ENCODE data around the gene CLK3.
"Not testable (repeated sequence)": the region's sequence is repeated elsewhere in the genome, so short reads cannot be mapped to it uniquely, and the experiment has no call there.

Gene CLK3

DNA sequence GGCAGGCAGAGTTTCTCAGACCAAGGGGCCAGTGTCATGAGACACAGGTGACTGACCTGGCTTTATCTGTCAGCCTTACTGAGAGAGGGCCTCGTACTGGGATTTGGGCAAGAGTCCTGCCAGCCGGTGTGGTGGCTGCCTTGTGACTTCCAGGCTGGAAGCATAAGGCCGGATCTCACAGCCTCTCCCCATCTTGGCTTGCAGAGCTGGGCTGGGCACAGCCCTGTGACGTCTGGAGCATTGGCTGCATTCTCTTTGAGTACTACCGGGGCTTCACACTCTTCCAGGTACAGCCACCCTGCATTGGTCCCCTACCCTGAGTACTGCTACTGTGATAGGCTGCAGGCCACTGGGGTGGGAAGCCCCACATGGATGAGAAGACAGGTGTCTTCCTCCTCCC, 12.1 kb downstream of the CLK3 start:
- Histone ChIP-seq H3K4me3 (ENCODE audit: insufficient read depth, low read depth, low read length, poor library complexity, severe bottlenecking) (no peak overlapping the region), H3K9me3 (ENCODE audit: control insufficient read depth, low read length) (no peaks in the 10 kb centered on the region), H3K4me1 (ENCODE audit: control insufficient read depth, insufficient read depth, low read length, poor library complexity, severe bottlenecking) (no peaks in the 10 kb centered on the region), H3K36me3 (ENCODE audit: control insufficient read depth, insufficient read depth, low read length) (peaks cover 93% of the 10 kb centered on the region), H3K27me3 (replicated peaks; ENCODE audit: control insufficient read depth, insufficient read depth, low read length, poor library complexity, severe bottlenecking) (no peaks in the 10 kb centered on the region), H3K27ac (ENCODE audit: insufficient read depth, low read length, poor library complexity, severe bottlenecking) (no peak overlapping the region)
- DNase-seq = no peak

DNA sequence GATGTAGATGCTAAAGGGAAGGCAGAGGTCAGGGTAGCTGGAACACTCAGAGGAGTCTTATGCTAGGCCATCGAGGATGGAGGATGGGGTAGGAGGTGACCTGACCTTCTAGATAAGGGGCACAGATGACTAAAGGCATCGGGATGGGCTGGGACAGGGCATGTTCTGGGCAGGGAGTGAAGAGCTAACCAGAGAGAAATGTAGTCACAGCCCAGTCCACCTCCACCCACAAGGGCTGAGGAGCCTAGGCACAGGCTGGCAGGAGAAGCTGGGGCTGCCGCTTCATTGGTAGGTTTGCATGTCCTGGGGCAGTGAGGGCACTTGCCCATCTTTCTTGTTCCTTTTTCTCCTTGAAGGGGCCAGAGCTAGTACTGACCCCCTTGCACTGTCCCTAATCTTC, 12.6 kb downstream of the CLK3 start:
- Histone ChIP-seq H3K27ac (ENCODE audit: insufficient read depth, low read length, poor library complexity, severe bottlenecking) (no peak overlapping the region), H3K36me3 (ENCODE audit: control insufficient read depth, insufficient read depth, low read length) (peaks cover 93% of the 10 kb centered on the region), H3K4me3 (ENCODE audit: insufficient read depth, low read depth, low read length, poor library complexity, severe bottlenecking) (no peak overlapping the region), H3K27me3 (replicated peaks; ENCODE audit: control insufficient read depth, insufficient read depth, low read length, poor library complexity, severe bottlenecking) (no peaks in the 10 kb centered on the region), H3K9me3 (ENCODE audit: control insufficient read depth, low read length) (no peaks in the 10 kb centered on the region), H3K4me1 (ENCODE audit: control insufficient read depth, insufficient read depth, low read length, poor library complexity, severe bottlenecking) (no peaks in the 10 kb centered on the region)
- no peak for DNase-seq

DNA sequence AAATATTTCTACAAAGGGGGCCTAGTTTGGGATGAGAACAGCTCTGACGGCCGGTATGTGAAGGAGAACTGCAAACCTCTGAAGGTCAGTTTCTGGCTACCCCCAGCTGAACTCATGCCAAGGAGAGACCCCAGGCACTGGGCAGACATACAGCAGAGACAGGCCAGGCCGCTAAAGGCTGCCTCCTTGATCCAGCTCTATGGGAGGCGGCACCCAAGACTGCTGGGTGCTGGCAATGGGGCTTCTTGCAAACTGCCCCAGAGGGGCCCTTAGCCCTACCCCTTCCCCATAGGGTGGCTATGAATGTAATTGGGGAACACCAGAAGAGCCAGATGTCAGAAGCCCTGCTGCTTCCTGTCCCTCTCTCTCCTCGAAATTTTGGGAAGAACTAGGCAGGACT, 13.3 kb downstream of the CLK3 start:
- Histone ChIP-seq H3K36me3 (ENCODE audit: control insufficient read depth, insufficient read depth, low read length) (peaks cover 93% of the 10 kb centered on the region), H3K27me3 (replicated peaks; ENCODE audit: control insufficient read depth, insufficient read depth, low read length, poor library complexity, severe bottlenecking) (no peaks in the 10 kb centered on the region)
- DNase-seq = no peak

DNA sequence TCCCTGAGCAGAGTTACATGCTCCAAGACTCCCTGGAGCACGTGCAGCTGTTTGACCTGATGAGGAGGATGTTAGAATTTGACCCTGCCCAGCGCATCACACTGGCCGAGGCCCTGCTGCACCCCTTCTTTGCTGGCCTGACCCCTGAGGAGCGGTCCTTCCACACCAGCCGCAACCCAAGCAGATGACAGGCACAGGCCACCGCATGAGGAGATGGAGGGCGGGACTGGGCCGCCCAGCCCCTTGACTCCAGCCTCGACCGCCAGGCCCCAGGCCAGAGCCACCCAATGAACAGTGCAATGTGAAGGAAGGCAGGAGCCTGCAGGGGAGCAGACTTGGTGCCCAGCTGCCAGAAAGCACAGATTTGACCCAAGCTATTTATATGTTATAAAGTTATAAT, 14.1 kb downstream of the CLK3 start:
- H3K9me3 ChIP-seq (ENCODE audit: control insufficient read depth, low read length); H3K4me1 ChIP-seq (ENCODE audit: control insufficient read depth, insufficient read depth, low read length, poor library complexity, severe bottlenecking); H3K27me3 ChIP-seq (replicated peaks; ENCODE audit: control insufficient read depth, insufficient read depth, low read length, poor library complexity, severe bottlenecking); H3K27ac ChIP-seq (ENCODE audit: insufficient read depth, low read length, poor library complexity, severe bottlenecking); H3K4me3 ChIP-seq (ENCODE audit: insufficient read depth, low read depth, low read length, poor library complexity, severe bottlenecking); DNase-seq: not testable (repeated sequence)
- H3K36me3 ChIP-seq (ENCODE audit: control insufficient read depth, insufficient read depth, low read length) = peaks cover 93% of the 10 kb centered on the region

More for the DNA sequence above, 13.3 kb downstream of the CLK3 start:
- Histone ChIP-seq H3K27ac (ENCODE audit: insufficient read depth, low read length, poor library complexity, severe bottlenecking) (no peak overlapping the region), H3K4me3 (ENCODE audit: insufficient read depth, low read depth, low read length, poor library complexity, severe bottlenecking) (no peak overlapping the region), H3K9me3 (ENCODE audit: control insufficient read depth, low read length) (no peaks in the 10 kb centered on the region), H3K4me1 (ENCODE audit: control insufficient read depth, insufficient read depth, low read length, poor library complexity, severe bottlenecking) (no peaks in the 10 kb centered on the region)

DNA sequence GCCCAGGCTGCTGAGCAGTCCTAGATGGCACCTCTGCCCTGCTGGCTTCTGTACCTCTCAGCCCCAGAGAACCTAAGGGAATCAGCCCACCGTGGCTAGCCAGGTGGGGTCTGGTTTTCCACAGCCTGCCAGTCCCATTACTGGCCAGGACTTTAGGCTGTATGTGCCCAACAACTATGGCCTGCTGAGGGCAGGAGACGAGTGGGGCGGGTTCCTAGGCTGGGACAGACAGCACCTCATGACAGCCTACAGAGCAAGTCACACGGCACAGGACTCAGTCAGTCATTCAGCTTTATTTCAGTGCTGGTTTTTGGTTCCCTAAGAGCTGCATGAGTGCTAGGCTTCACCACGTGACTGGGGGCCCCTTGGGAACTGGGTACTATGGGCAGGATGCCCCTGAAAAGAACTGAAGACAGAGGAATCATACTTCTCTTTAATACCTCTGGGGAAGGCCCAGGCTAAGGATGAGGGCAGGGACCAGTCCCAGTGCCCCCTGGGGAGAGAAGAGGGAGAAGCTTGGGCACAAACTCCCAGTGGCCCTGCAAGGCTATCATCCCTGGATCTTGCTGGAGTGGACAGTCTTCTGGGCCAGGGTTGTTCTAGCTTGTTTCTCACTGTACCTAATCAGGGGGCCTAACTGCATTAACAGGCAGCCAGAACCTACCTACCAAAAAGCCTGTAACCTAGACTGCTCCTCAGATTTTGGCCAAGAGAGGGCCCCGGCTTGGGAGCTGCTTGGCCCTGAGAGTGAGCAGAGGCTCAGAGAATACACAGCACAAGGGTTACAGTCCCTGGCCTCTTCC, 14.8 kb downstream of the CLK3 start:
- Histone ChIP-seq H3K4me1 (ENCODE audit: control insufficient read depth, insufficient read depth, low read length, poor library complexity, severe bottlenecking) (no peaks in the 10 kb centered on the region), H3K36me3 (ENCODE audit: control insufficient read depth, insufficient read depth, low read length) (peaks cover 86% of the 10 kb centered on the region), H3K27me3 (replicated peaks; ENCODE audit: control insufficient read depth, insufficient read depth, low read length, poor library complexity, severe bottlenecking) (no peaks in the 10 kb centered on the region), H3K27ac (ENCODE audit: insufficient read depth, low read length, poor library complexity, severe bottlenecking) (no peak overlapping the region), H3K9me3 (ENCODE audit: control insufficient read depth, low read length) (no peaks in the 10 kb centered on the region), H3K4me3 (ENCODE audit: insufficient read depth, low read depth, low read length, poor library complexity, severe bottlenecking) (no peak overlapping the region)
- no peak for DNase-seq

DNA sequence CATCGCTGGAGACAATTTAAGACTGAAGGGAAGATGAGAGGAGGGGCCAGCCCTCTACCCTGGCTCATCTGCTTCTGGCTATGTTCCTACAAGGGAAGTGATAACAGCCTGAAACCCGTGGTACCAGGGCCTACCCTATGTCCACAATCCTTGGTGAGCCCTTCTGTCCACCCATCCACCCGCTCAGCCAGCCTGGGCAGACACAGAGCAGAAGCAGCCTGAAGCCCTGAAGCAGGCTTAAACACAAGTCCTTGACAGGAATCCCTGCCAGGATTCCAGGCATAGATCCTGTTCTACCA, 15.4 kb downstream of the CLK3 start:
- DNase-seq = no peak
- H3K27ac ChIP-seq (ENCODE audit: insufficient read depth, low read length, poor library complexity, severe bottlenecking) = no peak overlapping the region
- H3K4me3 ChIP-seq (ENCODE audit: insufficient read depth, low read depth, low read length, poor library complexity, severe bottlenecking) = no peak overlapping the region
- H3K9me3 ChIP-seq (ENCODE audit: control insufficient read depth, low read length) = no peaks in the 10 kb centered on the region
- H3K4me1 ChIP-seq (ENCODE audit: control insufficient read depth, insufficient read depth, low read length, poor library complexity, severe bottlenecking) = no peaks in the 10 kb centered on the region
- no peaks in the 10 kb centered on the region for H3K27me3 ChIP-seq (replicated peaks; ENCODE audit: control insufficient read depth, insufficient read depth, low read length, poor library complexity, severe bottlenecking)
- H3K36me3 ChIP-seq (ENCODE audit: control insufficient read depth, insufficient read depth, low read length) = peaks cover 86% of the 10 kb centered on the region

DNA sequence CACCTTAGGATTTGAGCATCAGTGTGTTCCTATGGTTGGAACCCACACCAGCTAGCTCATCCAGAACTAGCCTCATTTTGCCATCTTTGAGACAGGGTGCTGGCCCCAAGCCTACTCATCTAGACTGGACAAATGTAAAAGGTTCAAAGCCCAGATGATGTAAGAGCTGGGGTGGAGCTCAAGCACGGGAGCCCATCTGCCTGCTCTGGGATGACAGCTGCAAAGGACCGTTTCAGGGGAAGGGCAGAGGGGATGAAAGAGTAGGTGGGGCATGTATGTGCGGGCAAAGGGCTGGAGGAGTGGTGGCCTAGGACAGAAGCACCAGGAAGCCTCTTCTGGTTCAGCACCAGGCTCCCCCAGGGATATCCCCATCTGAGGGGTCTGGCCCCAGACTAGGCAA, 15.8 kb downstream of the CLK3 start:
- Histone ChIP-seq H3K27me3 (replicated peaks; ENCODE audit: control insufficient read depth, insufficient read depth, low read length, poor library complexity, severe bottlenecking) (no peaks in the 10 kb centered on the region), H3K4me3 (ENCODE audit: insufficient read depth, low read depth, low read length, poor library complexity, severe bottlenecking) (no peak overlapping the region), H3K9me3 (ENCODE audit: control insufficient read depth, low read length) (no peaks in the 10 kb centered on the region), H3K27ac (ENCODE audit: insufficient read depth, low read length, poor library complexity, severe bottlenecking) (no peak overlapping the region), H3K4me1 (ENCODE audit: control insufficient read depth, insufficient read depth, low read length, poor library complexity, severe bottlenecking) (no peaks in the 10 kb centered on the region), H3K36me3 (ENCODE audit: control insufficient read depth, insufficient read depth, low read length) (peaks cover 86% of the 10 kb centered on the region)
- DNase-seq = no peak

DNA sequence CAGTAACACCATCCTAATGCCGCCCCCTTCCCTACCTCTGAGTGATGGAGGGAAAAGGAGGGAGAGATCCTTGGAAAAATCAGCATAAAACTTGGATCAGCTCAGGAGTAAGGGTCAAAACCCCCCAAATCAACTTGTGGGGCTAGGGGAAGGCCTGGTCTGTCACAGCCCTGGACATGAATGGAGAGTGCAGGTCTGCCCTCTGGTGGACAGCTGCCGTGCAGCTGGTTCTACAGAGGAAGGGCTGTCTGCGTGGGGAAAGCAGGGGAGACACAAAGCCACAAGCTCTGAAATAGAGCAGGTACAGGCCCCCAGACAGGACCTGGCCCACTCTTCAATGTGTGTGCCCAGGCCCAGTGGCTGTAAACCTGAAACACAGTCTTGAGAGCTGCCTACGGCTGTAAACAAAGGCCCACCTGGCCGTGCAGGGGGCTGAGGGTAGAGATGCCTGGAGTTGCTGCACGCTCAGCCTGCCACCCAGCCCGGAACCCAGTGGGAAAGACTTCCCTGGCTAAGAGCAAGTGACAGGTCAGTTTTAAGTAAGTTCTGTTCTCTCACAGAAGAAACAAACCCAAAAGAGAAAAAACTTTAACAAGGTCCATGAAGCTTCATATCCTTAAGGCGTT, 16.4 kb downstream of the CLK3 start:
- Histone ChIP-seq H3K4me1 (ENCODE audit: control insufficient read depth, insufficient read depth, low read length, poor library complexity, severe bottlenecking) (no peaks in the 10 kb centered on the region), H3K27me3 (replicated peaks; ENCODE audit: control insufficient read depth, insufficient read depth, low read length, poor library complexity, severe bottlenecking) (no peaks in the 10 kb centered on the region), H3K36me3 (ENCODE audit: control insufficient read depth, insufficient read depth, low read length) (peaks cover 83% of the 10 kb centered on the region), H3K27ac (ENCODE audit: insufficient read depth, low read length, poor library complexity, severe bottlenecking) (no peak overlapping the region), H3K4me3 (ENCODE audit: insufficient read depth, low read depth, low read length, poor library complexity, severe bottlenecking) (no peak overlapping the region), H3K9me3 (ENCODE audit: control insufficient read depth, low read length) (no peaks in the 10 kb centered on the region)
- peak in 1 of 3 donors; percentile 29 for DNase-seq

DNA sequence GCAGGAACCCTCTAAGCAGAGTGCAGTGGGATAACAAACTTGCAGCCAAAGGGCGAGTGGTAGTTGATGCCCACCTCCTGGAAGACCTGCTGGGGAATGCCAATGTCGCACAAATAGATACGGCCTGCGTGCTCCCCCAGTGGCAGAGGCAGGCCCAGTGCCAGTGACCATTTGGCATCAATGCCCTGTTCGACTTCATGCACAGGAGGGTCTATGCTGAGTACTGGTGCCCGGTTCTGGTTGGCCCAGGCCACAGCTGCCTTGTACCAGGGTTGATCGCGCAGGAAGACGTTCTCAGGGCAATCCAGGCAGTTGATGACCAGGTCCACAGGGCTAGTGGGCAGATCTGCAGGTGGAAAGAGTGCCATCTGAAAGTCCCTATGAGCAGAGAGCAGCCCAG, 17.0 kb downstream of the CLK3 start:
- no peak overlapping the region for H3K27ac ChIP-seq (ENCODE audit: insufficient read depth, low read length, poor library complexity, severe bottlenecking)
- H3K9me3 ChIP-seq (ENCODE audit: control insufficient read depth, low read length) = no peaks in the 10 kb centered on the region
- no peaks in the 10 kb centered on the region for H3K27me3 ChIP-seq (replicated peaks; ENCODE audit: control insufficient read depth, insufficient read depth, low read length, poor library complexity, severe bottlenecking)
- H3K4me1 ChIP-seq (ENCODE audit: control insufficient read depth, insufficient read depth, low read length, poor library complexity, severe bottlenecking) = no peaks in the 10 kb centered on the region
- no peak overlapping the region for H3K4me3 ChIP-seq (ENCODE audit: insufficient read depth, low read depth, low read length, poor library complexity, severe bottlenecking)
- no peak for DNase-seq
- peaks cover 83% of the 10 kb centered on the region for H3K36me3 ChIP-seq (ENCODE audit: control insufficient read depth, insufficient read depth, low read length)

DNA sequence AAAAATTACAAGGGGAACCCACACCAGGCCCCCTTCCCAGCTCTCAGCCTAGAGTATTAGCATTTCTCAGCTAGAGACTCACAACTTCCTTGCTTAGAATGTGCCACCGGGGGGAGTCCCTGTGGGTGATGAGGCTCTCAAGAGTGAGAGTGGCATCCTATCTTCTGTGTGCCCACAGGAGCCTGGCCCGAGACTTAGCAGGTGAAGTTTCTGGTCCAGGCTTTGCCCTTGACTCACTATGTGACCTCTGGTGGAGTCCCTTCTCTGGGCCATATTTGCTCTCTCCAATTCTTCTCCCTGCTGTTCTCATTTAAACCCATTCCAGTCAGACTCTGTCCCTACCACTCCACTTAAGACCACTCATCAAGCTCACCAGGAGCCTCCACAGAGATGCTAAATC, 18.1 kb downstream of the CLK3 start:
- Histone ChIP-seq H3K9me3 (ENCODE audit: control insufficient read depth, low read length) (no peaks in the 10 kb centered on the region), H3K4me3 (ENCODE audit: insufficient read depth, low read depth, low read length, poor library complexity, severe bottlenecking) (no peak overlapping the region), H3K27ac (ENCODE audit: insufficient read depth, low read length, poor library complexity, severe bottlenecking) (no peak overlapping the region), H3K27me3 (replicated peaks; ENCODE audit: control insufficient read depth, insufficient read depth, low read length, poor library complexity, severe bottlenecking) (no peaks in the 10 kb centered on the region), H3K36me3 (ENCODE audit: control insufficient read depth, insufficient read depth, low read length) (peaks cover 76% of the 10 kb centered on the region), H3K4me1 (ENCODE audit: control insufficient read depth, insufficient read depth, low read length, poor library complexity, severe bottlenecking) (no peaks in the 10 kb centered on the region)
- DNase-seq = no peak
